GM21786 (cell line): ENCODE measurements around the gene DPH7.
"Not testable (repeated sequence)": the region's sequence is repeated elsewhere in the genome, so short reads cannot be mapped to it uniquely, and the experiment has no call there.

Source experiments
- ATAC-seq: cut with Tn5 transposase; IDR thresholded peaks from one replicate; pipeline ENCODE4 v1.9.1; 2021; ENCODE audit not compliant: unreplicated experiment

Gene DPH7

GRCh38 chr9:137521405-137521985, 57.2 kb downstream of the DPH7 start:
- no peak for ATAC-seq

- ATAC-seq, result no peak
Measured at GRCh38 chr9:137520614-137521404, 57.9 kb downstream of the DPH7 start.

- no peak for ATAC-seq
Measured at GRCh38 chr9:137519553-137519952, 59.2 kb downstream of the DPH7 start.

GRCh38 chr9:137518661-137519459, 59.9 kb downstream of the DPH7 start:
- ATAC-seq, result not testable (repeated sequence)

- no peak for ATAC-seq
Measured at GRCh38 chr9:137516144-137516917, 62.4 kb downstream of the DPH7 start.

GRCh38 chr9:137515338-137515724, 63.4 kb downstream of the DPH7 start:
- ATAC-seq, result no peak

- ATAC-seq, result no peak
Measured at GRCh38 chr9:137514691-137515337, 63.9 kb downstream of the DPH7 start.

- not testable (repeated sequence) for ATAC-seq
Measured at GRCh38 chr9:137513801-137514570, 64.7 kb downstream of the DPH7 start.

GRCh38 chr9:137513136-137513535, 65.6 kb downstream of the DPH7 start:
- ATAC-seq, result not testable (repeated sequence)

- no peak for ATAC-seq
Measured at GRCh38 chr9:137511758-137512463, 66.8 kb downstream of the DPH7 start.

- ATAC-seq, result not testable (repeated sequence)
Measured at GRCh38 chr9:137511126-137511525, 67.6 kb downstream of the DPH7 start.

GRCh38 chr9:137509198-137509597, 69.5 kb downstream of the DPH7 start:
- ATAC-seq, result no peak

GRCh38 chr9:137506702-137507171, 72.0 kb downstream of the DPH7 start:
- ATAC-seq, result no peak

GRCh38 chr9:137506274-137506673, 72.5 kb downstream of the DPH7 start:
- ATAC-seq, result no peak

- ATAC-seq, result no peak
Measured at GRCh38 chr9:137505421-137506140, 73.1 kb downstream of the DPH7 start.
